Stimulated activated CD4-positive, alpha-beta T cell treated with anti-CD3 and anti-CD28 coated beads, Interleukin-4, amount 100 ng/mL, for 4 hours (primary cell): ENCODE results near the gene SLC35E4.
"Not testable (repeated sequence)": the region's sequence is repeated elsewhere in the genome, so short reads cannot be mapped to it uniquely, and the experiment has no call there.

Experiments
- DNase-seq, 2 experiments: peaks; one replicate each; pipeline ENCODE4 v3.0.0-alpha.2; 2020

Gene SLC35E4

DNA sequence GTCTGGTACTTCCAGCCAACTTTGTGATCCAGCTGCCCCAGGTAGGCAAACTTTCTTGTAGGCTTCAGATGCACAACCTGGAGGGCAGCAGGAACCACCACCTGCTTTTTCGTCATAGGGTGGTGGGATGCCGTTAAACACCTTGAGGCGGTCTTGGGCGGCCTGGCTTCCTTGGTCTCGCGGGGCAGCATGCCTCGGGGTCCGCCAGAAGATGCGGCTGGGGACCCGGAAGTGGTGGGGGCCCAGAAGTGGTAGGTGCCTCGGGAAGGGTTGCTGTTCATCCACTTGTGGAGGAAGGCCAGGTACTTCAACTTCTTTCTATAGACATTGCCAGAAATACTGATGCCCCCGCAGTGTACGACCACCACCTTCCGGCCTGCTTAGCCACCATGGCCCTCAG lies 18.8 kb downstream of the SLC35E4 start:
- DNase-seq: no peak

DNA sequence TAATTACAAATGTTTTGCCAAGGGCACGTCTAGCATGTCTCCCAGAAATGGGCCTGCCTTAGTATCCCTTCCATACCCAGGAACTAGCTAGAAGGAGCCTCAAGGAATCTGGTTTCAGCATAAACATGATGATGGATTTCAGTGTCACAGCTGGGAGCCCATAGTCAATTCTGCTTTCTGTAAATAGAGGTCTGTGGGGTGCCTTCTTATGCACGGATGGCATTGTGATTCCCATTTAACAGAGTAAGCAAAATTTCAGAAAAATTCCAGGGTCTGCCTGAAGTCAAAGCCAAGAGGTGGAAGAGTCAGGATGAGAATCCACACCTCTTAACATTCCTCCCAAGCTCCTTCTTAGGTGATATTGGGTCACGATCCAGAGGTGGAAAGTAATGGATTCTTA lies 20.0 kb downstream of the SLC35E4 start:
- DNase-seq: no peak

DNA sequence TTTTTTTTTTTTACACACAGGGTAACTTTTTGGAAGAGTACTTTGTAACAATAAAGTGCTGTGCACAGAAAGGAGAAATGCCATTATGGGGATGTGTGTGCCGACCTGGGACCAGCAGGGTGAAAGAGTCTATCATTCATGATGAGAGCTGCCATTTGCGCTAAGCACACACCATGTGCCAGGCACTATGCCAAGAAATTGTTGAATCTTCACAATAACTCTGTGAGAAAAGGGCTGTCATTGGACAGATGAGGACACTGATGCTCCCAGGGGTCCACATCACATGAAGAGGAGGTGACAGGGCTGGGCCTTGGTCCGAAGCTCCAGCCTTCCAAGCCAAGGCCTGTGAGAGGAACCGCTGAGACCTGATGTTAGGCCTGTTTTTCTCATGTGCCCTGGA lies 26.5 kb downstream of the SLC35E4 start:
- DNase-seq: no peak

DNA sequence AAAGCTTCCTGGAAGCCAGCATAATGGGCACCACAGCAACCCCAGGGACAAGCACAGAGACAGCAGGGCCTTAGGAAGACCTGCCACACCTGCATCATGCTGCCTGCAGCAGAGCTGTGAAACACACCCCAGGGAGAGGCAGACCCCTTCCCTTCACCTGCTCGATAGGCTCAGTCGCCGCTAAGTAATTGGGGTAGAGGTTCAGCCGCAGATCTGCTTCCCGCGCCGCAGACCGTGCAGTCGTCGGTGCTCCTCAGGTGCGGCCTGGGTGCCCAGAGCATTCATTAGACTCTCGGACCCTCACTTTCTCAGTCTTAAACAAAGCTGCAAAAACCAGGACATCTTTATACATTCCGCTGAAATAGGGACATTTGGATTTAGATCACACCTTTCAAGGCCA lies 29.2 kb downstream of the SLC35E4 start:
- DNase-seq: no peak

DNA sequence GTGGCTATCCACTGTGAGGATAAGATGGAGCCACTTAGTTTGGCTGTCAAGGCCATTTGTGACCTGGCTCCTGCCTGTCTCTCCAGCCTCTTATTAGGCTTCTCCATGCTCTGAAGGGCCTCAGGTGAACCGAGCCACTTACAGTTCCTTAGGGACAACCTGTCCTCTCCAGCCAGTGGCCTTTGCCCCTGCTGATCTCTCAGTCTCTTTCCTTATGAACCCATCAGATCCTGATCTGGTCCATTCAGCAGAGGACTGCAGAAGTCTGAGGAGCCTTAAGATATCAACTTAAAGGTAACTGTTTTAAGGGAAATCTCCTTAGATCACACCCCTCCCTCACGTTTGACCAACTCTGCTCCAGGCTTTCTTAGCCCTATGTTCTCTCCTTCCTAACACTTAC lies 29.7 kb downstream of the SLC35E4 start:
- no peak for DNase-seq

DNA sequence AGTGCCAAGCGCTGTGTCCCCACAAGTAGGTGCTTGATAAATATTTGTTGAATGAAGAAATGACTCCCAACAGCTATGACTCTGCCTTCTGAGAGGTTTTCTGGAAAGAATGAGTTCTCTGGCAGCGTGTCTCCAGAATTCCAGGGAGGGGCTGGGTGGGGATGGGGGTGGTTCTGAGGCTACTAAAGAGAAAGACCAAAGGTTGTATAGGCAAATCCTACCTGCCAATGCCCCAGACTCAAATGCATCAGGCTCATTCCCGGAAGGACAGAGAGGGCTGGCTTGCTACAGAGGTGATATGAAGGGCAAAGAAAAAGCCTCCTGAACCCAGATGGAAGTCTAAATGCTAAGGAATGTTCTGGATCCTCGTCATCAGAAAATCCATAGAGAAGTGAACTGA lies 30.2 kb downstream of the SLC35E4 start:
- no peak for DNase-seq

DNA sequence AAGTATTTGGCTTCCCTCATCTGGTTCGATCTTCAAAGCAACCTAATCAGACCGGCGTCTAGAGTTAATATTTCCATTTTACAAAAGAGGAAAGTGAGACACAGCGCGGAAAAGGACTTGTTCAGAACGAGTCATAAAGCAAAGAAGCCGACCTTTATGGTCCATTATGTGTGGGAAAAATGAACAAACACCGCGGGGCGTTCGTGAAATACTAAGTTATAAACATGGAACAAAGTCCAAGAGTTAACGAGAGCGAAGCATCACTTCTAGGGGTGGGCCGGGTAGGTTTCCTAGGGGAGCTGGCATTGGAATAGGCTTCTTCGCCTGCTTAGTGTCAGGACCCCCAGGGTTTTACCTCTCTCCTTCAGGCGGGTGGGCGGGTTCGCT lies 31.5 kb downstream of the SLC35E4 start:
- peak; percentile 5 to 32 for DNase-seq

DNA sequence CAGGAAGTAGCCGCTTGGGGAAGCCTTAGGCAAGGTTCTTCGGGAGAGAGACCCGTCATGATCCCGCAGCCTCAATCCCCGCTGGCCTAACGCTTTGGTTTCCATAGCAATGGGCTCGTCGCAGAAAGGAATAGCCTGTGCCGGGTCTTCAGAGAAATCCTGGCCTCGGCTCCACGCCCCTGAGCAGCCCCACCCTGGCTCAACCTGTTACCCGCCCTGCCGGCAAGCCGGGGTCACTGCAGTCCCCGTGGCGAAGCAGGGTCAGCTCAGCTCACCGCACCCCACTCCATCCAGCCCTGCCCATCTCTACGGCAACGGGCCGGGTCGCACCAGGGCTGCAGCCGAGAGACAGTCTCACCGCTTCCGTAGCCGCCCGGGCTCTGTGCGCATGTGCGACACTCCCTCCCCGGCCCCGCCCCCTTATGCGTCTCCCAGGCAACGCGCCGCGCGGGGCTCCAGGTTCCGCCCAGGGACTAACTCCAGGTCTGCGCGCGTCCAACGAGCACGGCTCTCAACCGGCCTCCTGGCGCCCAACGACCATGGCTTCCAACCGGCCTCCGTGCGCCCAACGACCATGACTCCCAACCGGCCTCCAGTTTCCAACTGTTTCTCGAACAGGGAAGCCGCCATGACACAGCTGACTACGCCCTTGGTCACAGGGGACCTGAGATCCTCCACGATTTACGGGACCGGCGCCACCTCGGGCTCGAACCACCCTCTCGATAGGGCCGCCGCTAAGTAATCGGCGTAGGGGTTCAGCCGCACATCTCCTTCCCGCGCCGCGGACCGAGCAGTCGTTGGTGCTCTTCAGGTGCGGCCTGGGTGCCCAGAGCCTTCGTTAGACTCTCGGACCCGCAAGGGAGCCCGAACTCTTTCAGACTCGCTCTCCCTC lies 32.2 kb downstream of the SLC35E4 start, which contains the start of gene DUSP18:
DUSP18 (minus strand) TSS at position 382 of the 892 bp plus-strand sequence. CDS start 3,872 bp downstream, outside the sequence.
- peak; percentile 89 to 94 for DNase-seq

DNA sequence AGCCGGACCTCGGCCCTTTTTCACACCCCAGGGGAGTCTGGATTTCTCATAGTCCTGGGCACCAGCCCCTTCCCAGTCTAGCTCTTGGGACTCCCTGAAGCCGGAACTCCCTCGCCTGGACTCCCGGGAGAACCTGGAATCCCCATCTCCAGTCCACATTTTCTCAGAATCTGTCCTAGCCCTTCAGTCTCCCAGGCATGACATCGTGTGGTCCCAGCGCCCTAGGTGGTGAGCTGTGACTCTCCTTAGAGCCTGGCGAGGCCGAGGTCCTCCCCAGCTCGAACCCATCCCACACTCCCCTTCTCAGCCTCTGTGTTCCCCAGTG lies 32.8 kb downstream of the SLC35E4 start:
- DNase-seq: no peak

DNA sequence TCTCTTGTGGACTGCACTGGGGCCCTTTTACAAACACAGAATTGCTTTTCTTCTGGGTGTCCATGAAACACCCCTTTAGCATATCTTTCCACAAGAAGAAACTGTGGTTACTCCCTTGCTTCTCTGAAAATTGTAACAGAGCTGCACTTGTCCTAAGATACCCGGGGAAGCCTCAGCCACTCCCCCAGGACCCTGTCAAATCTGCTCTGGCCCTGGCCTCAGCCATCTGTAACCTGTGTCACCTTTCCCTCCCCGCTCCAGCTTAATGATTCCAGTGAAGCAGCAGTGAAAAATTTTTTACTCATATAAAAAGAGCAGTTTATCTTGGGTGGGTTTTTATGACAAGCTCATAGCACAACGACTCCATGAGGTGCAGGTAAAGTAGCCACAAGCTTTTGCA lies 35.5 kb downstream of the SLC35E4 start:
- no peak for DNase-seq

DNA sequence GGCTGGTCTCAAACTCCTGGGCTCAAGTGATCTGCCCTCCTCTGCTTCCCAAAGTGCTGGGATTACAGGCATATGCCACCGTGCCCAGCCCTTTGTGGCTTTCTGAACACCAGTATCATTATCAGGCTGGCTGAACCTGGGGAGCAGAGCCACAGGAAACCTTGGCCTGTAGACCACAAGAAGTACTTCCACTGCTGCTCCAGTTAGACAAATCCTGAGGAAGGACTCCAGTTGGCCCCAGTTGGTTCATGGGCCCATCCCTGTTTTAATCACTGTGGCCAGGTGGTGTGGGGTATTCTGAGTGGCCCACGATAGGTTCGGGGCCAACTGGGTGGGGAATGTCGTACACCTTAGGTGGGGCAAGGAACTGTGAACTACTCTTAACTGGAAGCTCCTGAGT lies 37.6 kb downstream of the SLC35E4 start:
- no peak for DNase-seq

DNA sequence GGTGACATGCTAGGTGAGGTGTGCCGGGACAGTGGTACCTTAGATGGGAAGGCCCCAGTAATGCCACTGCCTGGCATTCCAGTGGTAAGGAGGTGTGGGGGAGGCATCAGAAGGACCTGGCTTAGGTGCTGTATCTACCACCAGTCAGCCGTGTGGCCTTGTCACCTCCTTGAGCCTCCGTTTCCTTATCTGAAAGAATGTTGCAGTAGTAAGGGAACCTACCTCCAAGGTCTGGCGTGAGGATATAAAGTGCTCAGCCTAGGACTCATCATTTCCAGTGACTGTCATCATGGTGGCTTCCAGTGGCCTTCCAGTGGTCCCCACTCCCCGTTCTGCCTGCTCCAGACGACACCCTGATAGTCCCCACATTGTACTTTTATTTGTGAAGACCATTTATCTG lies 38.9 kb downstream of the SLC35E4 start:
- DNase-seq: no peak

DNA sequence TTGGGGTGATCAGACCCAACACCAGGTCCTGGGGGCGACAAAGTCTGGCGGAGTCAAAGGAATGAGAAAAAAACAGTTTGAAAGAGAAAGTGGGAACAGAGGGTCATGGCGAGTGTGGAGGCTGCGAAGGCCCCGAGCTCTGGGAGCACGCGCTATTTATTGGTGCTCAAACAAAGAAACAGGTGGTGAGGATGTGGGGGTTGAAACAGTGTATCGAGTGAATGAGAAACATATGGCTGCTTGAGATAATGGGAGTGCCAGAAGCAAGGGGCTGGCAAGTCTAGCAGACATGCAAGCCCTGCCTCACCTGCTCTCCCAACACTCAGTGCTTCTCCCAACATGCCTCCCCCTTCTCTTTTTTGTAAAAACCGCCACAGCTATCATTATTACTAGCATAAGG lies 39.9 kb downstream of the SLC35E4 start:
- no peak for DNase-seq

DNA sequence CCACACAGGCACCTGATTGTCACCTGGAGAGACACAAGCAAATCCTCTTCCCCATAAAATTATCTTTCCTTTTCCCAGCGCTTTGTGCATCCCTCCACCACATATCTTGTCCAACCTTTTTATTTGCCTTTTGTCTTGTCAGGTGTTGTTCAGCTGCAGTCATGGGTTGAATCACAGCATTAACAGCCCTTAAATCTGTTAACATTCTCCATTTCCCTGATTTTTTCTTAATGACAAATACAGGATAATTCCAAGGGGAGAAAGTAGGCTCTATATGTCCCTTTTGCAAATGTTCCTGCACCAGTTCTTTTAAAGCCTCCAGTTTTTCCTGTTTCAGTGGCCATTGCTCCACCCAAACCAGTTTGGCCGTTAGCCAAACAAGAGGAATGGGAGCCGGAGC lies 41.0 kb downstream of the SLC35E4 start:
- not testable (repeated sequence) for DNase-seq

DNA sequence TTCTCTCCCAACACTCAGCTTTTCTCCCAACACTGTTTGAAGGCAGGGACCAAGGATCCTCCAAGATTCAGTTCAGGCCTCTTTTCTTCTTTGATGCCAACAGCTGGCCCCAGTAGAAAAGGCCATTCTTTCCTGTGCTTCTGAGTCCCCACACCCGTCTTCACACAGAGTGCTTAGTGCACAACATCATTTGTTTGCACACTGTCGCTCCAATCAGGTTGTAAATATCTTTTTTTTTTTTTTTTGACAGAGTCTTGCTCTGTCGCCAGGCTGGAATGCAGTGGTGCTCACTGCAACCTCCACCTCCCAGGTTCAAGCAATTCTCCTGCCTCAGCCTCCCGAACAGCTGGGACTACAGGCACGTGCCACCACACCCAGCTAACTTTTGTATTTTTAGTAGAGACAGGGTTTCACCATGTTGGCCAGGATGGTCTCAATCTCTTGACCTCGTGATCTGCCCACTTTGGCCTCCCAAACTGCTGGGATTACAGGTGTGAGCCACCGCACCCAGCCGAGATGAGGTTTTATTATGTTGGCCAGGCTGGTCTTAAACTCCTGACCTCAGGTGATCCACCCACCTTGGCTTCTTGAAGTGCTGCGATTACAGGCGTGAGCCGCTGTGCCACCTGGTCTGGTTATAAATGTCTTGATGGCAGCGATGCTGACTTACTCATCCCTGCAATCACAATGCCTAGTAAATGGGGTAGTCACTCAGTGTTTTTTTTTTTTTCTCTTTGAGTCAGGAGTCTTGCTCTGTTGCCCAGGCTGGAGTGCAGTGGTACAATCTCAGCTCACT lies 44.5 kb downstream of the SLC35E4 start:
- not testable (repeated sequence) for DNase-seq

DNA sequence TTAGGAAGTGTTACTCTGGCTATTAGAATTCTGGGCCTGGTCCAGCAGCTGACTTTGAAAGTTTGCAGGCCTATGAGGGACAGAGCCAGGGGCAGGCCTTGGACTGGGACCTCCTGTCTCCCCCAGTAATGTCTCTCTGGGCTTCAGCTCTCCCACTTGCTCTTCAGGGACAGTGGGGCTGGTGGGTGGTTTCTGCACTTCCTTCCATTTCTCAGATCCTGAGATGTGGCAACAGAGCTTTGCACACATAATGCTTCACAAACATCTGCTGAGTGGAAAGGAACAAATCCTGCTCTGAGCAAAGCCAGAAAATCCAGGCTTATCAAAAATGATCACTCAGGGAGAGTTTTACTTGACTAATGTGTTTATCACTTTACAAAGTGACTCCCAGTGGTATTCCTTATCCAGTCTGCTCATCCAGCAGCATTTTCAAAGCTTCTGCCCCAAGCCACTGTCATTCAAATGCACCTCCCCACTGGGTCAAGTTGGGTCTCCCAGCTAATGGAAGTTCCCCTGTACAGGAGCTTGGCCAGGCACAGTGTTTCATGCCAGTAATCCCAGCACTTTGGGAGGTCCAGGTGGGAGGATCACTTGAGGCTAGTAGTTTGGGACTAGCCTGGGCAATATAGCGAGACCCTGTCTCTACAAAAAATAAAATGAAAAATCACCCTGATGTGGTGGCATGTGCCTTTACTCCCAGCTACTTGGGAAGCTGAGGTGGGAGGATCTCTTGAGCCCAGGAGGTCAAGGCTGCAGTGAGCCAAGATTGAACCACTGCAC lies 45.6 kb downstream of the SLC35E4 start:
- DNase-seq: no peak

DNA sequence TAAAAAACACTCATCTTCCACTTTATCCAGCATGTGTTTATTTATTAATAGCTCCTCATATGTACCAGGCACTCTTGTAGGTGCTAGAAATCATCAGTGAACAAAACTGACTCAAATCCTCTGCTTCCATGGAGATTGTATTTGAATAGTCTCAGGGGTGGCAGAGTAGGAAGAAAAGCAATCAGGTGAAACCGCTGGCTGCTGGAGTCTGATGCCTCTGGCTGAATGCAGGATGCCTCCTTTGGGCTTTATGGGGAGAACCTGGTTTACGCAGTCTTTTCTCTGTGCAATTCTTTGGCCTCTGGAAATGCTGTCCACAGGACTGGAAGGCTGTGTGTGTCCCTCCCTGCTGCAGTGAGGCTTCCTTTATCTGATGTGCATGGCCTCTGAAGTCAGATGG lies 46.2 kb downstream of the SLC35E4 start:
- DNase-seq: no peak

DNA sequence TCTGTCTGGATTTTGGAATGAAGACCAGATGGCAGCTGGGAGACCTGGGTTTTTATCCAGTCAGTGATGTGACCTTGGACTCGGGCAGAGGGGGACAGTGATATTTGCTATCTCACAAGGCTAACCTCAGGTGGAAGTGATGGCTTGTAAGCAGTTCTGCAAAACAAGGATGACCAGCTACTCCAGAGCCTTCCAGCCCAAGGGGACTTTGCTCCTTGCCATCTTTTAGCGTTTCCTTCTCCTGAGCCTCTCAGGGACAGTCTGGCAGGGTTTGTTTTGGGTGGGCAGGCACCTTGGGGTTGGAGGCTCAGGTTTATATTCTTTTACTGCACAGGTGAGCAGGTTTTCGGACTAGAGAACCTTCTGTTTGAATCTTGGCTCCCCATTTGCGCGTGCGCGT lies 49.6 kb downstream of the SLC35E4 start:
- no peak for DNase-seq

DNA sequence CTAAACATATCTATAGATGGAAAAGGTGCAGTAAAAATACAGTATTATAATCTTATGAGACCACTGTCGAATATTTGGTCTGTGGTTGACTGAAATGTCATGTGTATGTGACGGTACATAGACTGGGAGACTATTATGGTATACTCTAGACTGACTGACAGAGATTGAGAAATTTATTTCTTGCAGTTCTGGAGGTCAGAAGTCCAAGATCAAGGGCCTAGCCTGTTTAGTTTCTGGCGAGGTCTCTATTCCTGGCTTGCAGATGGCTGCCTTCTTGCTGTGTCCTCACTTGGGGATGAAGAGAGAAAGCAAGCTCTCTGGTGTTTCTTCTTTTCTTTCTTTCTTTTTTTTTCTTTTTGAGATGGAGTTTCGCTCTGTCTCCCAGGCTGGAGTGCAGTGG lies 51.8 kb downstream of the SLC35E4 start:
- DNase-seq: no peak

DNA sequence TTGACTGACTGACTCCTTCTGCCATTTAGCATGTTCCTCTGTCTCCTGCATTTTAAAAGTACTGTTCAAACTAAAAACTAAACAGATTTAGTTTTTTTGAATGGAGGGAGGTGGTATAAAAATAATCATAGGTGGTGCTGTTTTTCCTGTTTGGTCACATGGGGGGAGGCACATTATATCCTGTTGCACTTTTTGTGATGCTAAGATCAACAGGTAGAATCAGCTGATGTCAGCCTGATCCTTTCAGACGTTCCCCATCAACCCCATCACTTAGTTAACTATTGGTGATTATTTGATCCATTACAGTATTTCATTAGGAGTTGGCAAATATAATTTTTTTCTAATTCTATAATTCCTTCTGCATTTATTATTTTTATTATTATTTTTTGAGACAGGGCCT lies 54.0 kb downstream of the SLC35E4 start:
- DNase-seq: no peak

DNA sequence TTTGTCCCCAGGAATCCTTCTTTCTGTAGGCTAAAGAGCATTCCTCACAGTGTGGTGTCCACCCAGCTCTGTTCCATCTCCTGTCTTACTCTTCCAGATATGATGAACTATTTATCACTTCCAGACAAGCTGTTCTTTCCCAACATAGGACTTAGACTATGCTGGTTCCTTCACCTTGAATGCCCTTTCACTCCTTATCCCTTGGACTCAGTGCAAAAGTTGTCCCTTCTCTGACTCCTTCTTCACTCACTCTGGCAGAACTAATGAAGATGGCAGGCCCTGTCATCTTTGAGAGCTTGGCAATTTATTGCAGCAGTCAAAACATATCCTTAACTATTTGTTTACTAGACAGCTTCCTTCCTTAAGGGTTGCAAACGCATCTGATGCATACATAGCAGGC lies 55.6 kb downstream of the SLC35E4 start:
- DNase-seq: no peak

DNA sequence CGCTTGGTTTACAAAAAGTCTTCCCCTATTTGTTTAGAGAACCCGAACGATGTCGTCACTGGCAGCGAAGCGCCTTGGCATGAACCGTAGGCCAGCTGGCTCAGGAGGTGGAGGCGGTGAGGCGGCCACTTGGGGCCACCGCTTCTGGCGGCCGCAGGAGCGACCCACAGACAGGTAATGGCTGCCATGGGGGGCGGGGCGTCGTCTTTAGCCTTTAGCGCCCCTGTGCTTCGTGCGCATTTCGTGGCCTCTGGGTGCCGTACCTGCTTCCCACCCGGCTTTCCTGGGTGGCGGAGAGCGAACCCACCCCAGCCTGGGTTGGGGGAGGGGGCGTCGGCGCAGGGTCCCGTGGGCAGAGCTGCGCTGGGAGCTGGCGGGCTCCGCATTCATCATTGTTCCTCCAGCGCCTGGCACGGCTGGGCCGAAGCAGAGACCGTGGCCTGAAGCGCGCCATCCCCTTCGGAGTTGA lies 58.6 kb downstream of the SLC35E4 start:
- peak; percentile 51 to 52 for DNase-seq

DNA sequence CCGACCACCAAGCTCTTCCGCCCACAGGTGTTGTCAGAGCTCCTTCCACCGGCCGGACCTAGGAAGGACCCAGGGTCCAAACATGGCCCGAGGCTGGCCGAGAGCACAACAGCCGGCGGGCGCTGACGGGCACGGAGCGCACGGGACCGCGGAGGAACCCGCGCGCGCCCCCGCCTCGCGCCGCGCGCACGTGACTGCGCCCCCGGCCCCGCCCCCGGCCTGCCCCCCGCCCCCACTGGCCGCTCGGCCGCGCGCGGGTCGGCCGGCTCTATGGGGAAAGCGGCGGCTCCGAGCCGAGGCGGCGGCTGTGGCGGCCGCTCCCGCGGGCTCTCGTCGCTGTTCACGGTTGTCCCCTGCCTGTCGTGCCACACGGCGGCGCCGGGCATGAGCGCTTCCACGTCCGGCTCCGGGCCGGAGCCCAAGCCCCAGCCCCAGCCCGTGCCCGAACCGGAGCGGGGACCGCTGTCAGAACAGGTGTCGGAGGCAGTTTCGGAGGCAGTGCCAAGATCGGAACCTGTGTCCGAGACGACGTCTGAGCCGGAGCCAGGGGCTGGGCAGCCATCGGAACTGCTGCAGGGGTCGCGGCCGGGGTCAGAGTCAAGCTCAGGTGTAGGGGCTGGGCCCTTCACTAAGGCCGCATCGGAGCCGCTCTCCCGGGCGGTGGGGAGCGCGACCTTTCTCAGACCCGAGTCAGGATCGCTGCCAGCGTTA lies 59.2 kb downstream of the SLC35E4 start, which contains the start of gene OSBP2:
OSBP2 (plus strand) TSS at position 235 of the 711 bp plus-strand sequence; CDS start at position 271, 36 bp downstream.
- DNase-seq: peak; percentile 16 to 35
